Right atrium auricular region (tissue), 2 donors: ENCODE results near the gene NSUN5. TPM values are rescaled to one million over a fixed set of nuclear protein-coding genes. Genes with fewer than 3 reads are reported as not detected.
"Not testable (repeated sequence)": the region's sequence is repeated elsewhere in the genome, so short reads cannot be mapped to it uniquely, and the experiment has no call there.

ENCODE experiments used
- DNase-seq: peaks from one replicate; pipeline ENCODE4 v3.0.0-alpha.2; 2019; ENCODE audit warnings: low spot score
- H3K27ac ChIP-seq, 2 donors: fragments of 200-600 bp; sonication (generic); 1 replicate in 1 of 2; 2 replicates in 1 of 2; pipeline ENCODE4 v1.5.1; 2016 to 2019
- H3K27me3 ChIP-seq, 2 donors: fragments of 200-600 bp; sonication (generic); one replicate each; pipeline versions ENCODE4 v1.5.1 to v1.6.0; 2017 to 2019
- H3K36me3 ChIP-seq: fragments of 200-600 bp; sonication (generic); one replicate; pipeline ENCODE4 v1.5.1; 2016
- H3K4me1 ChIP-seq, 2 donors: fragments of 200-600 bp; sonication (generic); one replicate each; pipeline versions ENCODE4 v1.5.1 to v1.6.0; 2017 to 2019
- H3K4me3 ChIP-seq, 2 donors: fragments of 200-600 bp; sonication (generic); 1 replicate in 1 of 2; 2 replicates in 1 of 2; pipeline ENCODE4 v1.5.1; 2017 to 2019; ENCODE audit warnings: mild to moderate bottlenecking in 1 of 2, moderate library complexity in 1 of 2
- H3K9me3 ChIP-seq, 2 donors: fragments of 200-600 bp; sonication (generic); one replicate each; pipeline ENCODE4 v1.5.1; 2019
- CTCF ChIP-seq, 2 donors: fragments of 200-600 bp; sonication (generic); IDR thresholded peaks; one replicate each; pipeline ENCODE4 v1.5.1; 2019; ENCODE audit warnings: antibody characterized with exemption in 2 of 2
- total RNA-seq, 2 donors: library from RNA; depleted of rRNA; stranded (reverse); fragments of >200 nt; gene quantifications; one replicate each; pipeline ENCODE4 v1.1.0, GENCODE V29; 2016

The NSUN5 gene
- total RNA-seq, 2 donors from 2014 or later = 13.0 to 15.8 TPM

- H3K27ac ChIP-seq = no peak overlapping the region
- no peak for DNase-seq
These were observed 22.1 kb upstream of the NSUN5 start for GRCh38 chr7:73330772-73331171.

GRCh38 chr7:73329861-73330581, 21.4 kb upstream of the NSUN5 start:
- no peak overlapping the region for H3K27ac ChIP-seq

More at GRCh38 chr7:73330772-73331171, 22.1 kb upstream of the NSUN5 start:
- no peaks in the 10 kb centered on the region for H3K9me3 ChIP-seq
- TF ChIP-seq CTCF (IDR thresholded peaks at IDR 0.05) = no peak
- H3K4me3 ChIP-seq = no peak overlapping the region
- no peaks in the 10 kb centered on the region for H3K36me3 ChIP-seq
- H3K4me1 ChIP-seq = no peaks in the 10 kb centered on the region
- H3K27me3 ChIP-seq = no peaks in the 10 kb centered on the region

GRCh38 chr7:73328696-73329095, 20.1 kb upstream of the NSUN5 start:
- no peak for TF ChIP-seq CTCF (IDR thresholded peaks at IDR 0.05)
- Histone ChIP-seq H3K4me1 (peaks cover 0 to 10% of the 10 kb centered on the region in 2 donors), H3K4me3 (no peak overlapping the region), H3K27ac (no peak overlapping the region), H3K27me3 (no peaks in the 10 kb centered on the region), H3K9me3 (no peaks in the 10 kb centered on the region), H3K36me3 (no peaks in the 10 kb centered on the region)
- DNase-seq = no peak

More at GRCh38 chr7:73329861-73330581, 21.4 kb upstream of the NSUN5 start:
- H3K27me3 ChIP-seq = no peaks in the 10 kb centered on the region
- DNase-seq = no peak
- H3K4me1 ChIP-seq = no peaks in the 10 kb centered on the region
- no peak for TF ChIP-seq CTCF (IDR thresholded peaks at IDR 0.05)
- H3K36me3 ChIP-seq = no peaks in the 10 kb centered on the region
- no peak overlapping the region for H3K4me3 ChIP-seq
- H3K9me3 ChIP-seq = no peaks in the 10 kb centered on the region

- H3K27ac ChIP-seq, H3K27me3 ChIP-seq, H3K36me3 ChIP-seq, H3K4me3 ChIP-seq, DNase-seq, H3K9me3 ChIP-seq: not testable (repeated sequence)
- peaks cover 0 to 11% of the 10 kb centered on the region in 2 donors for H3K4me1 ChIP-seq
These were observed 19.3 kb upstream of the NSUN5 start, which contains the start of the genes FKBP6 and TRIM50 for GRCh38 chr7:73327922-73328321. Gene FKBP6, plus strand, starts transcription at chr7:73328161. Its CDS starts 268 bp downstream, at chr7:73328429. Gene TRIM50, minus strand, starts transcription at chr7:73328082. Its CDS starts 3,295 bp downstream, at chr7:73324787.

GRCh38 chr7:73327449-73327848, 18.8 kb upstream of the NSUN5 start:
- H3K9me3 ChIP-seq, H3K27me3 ChIP-seq, DNase-seq, H3K27ac ChIP-seq, H3K4me3 ChIP-seq, H3K36me3 ChIP-seq: not testable (repeated sequence)
- H3K4me1 ChIP-seq = peaks cover 0 to 11% of the 10 kb centered on the region in 2 donors

GRCh38 chr7:73325424-73325823, 16.8 kb upstream of the NSUN5 start:
- not testable (repeated sequence) for DNase-seq, H3K36me3 ChIP-seq, H3K9me3 ChIP-seq, H3K27me3 ChIP-seq, H3K4me3 ChIP-seq, H3K27ac ChIP-seq
- H3K4me1 ChIP-seq = peaks cover 0 to 11% of the 10 kb centered on the region in 2 donors

- not testable (repeated sequence) for H3K36me3 ChIP-seq, H3K9me3 ChIP-seq, H3K27ac ChIP-seq, H3K27me3 ChIP-seq
- TF ChIP-seq CTCF (IDR thresholded peaks at IDR 0.05) = peak; percentile 31 to 50
- peak; percentile 60 for DNase-seq
- H3K4me3 ChIP-seq = peak overlapping the region in 1 of 2 donors; percentile 4
- H3K4me1 ChIP-seq = peaks cover 0 to 11% of the 10 kb centered on the region in 2 donors
These were observed 15.6 kb upstream of the NSUN5 start for GRCh38 chr7:73324081-73324845.

- not testable (repeated sequence) for H3K36me3 ChIP-seq, H3K4me3 ChIP-seq, H3K27ac ChIP-seq, H3K27me3 ChIP-seq, H3K9me3 ChIP-seq, DNase-seq
- H3K4me1 ChIP-seq = peaks cover 0 to 11% of the 10 kb centered on the region in 2 donors
These were observed 14.9 kb upstream of the NSUN5 start for GRCh38 chr7:73323434-73324080.

GRCh38 chr7:73320009-73320408, 11.4 kb upstream of the NSUN5 start:
- not testable (repeated sequence) for H3K9me3 ChIP-seq, DNase-seq, H3K27me3 ChIP-seq, H3K36me3 ChIP-seq, H3K27ac ChIP-seq, H3K4me3 ChIP-seq
- peaks cover 0 to 11% of the 10 kb centered on the region in 2 donors for H3K4me1 ChIP-seq

- H3K27me3 ChIP-seq, H3K4me1 ChIP-seq, DNase-seq, H3K27ac ChIP-seq, H3K36me3 ChIP-seq, H3K4me3 ChIP-seq, H3K9me3 ChIP-seq: not testable (repeated sequence)
These were observed 10.9 kb upstream of the NSUN5 start for GRCh38 chr7:73319541-73319940.
